Thymus (tissue), 14 donors: ENCODE data around the gene TOP3A. TPM values are rescaled to one million over a fixed set of nuclear protein-coding genes. Genes with fewer than 3 reads are reported as not detected.

Source experiments
- DNase-seq, 9 donors: peaks; one replicate each; pipeline ENCODE4 v3.0.0-alpha.2; 2013; ENCODE audit warnings: low spot score in 9 of 9, low read depth in 6 of 9, missing footprints in 1 of 9
- H3K27ac ChIP-seq, 2 donors: one replicate each; pipeline ENCODE4 v1.5.1; 2013; ENCODE audit warnings: control low read depth in 1 of 2, low read depth in 1 of 2, low read length in 1 of 2, mild to moderate bottlenecking in 1 of 2, moderate library complexity in 1 of 2
- H3K27me3 ChIP-seq, 2 donors: one replicate each; pipeline ENCODE4 v1.5.1; 2013; ENCODE audit warnings: low read length in 1 of 2; ENCODE audit not compliant: control insufficient read depth in 2 of 2, insufficient read depth in 1 of 2
- H3K36me3 ChIP-seq, 2 donors: one replicate each; pipeline ENCODE4 v1.5.1; 2013; ENCODE audit warnings: low read length in 1 of 2, mild to moderate bottlenecking in 1 of 2, moderate library complexity in 1 of 2; ENCODE audit not compliant: control insufficient read depth in 2 of 2, insufficient read depth in 2 of 2
- H3K4me1 ChIP-seq, 2 donors: one replicate each; pipeline ENCODE4 v1.5.1; 2013; ENCODE audit warnings: low read length in 2 of 2; ENCODE audit not compliant: control insufficient read depth in 2 of 2, insufficient read depth in 2 of 2
- H3K4me3 ChIP-seq, 2 donors: one replicate each; pipeline ENCODE4 v1.5.1; 2013; ENCODE audit warnings: low read length in 2 of 2, control low read depth in 1 of 2, mild to moderate bottlenecking in 1 of 2
- H3K9me3 ChIP-seq, 2 donors: one replicate each; pipeline ENCODE4 v1.5.1; 2013; ENCODE audit warnings: low read length in 1 of 2, mild to moderate bottlenecking in 1 of 2; ENCODE audit not compliant: control insufficient read depth in 2 of 2, insufficient read depth in 1 of 2
- WGBS: extraction: QIAGEN DNeasy Blood & Tissue Kit; methylation state at CpG from one replicate; pipeline ENCODE4 v1.1.7; 2013; 5-methylcytosine and 5-hydroxymethylcytosine counted together
- long read RNA-seq, 10 donors: transcript quantifications; one replicate each; lab custom pipeline, GENCODE V29; 2026
- polyA plus RNA-seq: library from polyadenylated mRNA; stranded (reverse); fragments of 200-250 nt; gene quantifications from one replicate; pipeline ENCODE4 v1.2.3, GENCODE V29; 2013
- total RNA-seq: library from RNA; stranded (reverse); fragments of 120-200 nt; gene quantifications from one replicate; pipeline ENCODE4 v1.2.4, GENCODE V29; 2013
- donor health status: healthy.

TOP3A gene
- total RNA-seq (22.6 TPM), polyA plus RNA-seq (23.5 TPM)
- long read RNA-seq, donor 1: 0 reads
- long read RNA-seq, donor 2: 0 reads
- long read RNA-seq, donor 3, full-length matches to known transcripts: 4 of 4 reads
- long read RNA-seq, donor 3, partial matches to known transcripts: 0 of 4 reads
- long read RNA-seq, donor 3, other reads (novel, unspliced or antisense): 0 of 4 reads
- long read RNA-seq, donor 4: 0 reads
- long read RNA-seq, donor 5, partial matches to known transcripts: 0 of 1 reads
- long read RNA-seq, donor 5, other reads (novel, unspliced or antisense): 0 of 1 reads
- long read RNA-seq, donor 6, partial matches to known transcripts: 0 of 7 reads
- long read RNA-seq, donor 6, other reads (novel, unspliced or antisense): 5 of 7 reads
- long read RNA-seq, donor 7, partial matches to known transcripts: 0 of 1 reads
- long read RNA-seq, donor 7, other reads (novel, unspliced or antisense): 0 of 1 reads
- long read RNA-seq, donor 8: 0 reads
- long read RNA-seq, donor 9, full-length matches to known transcripts: 2 of 2 reads
- long read RNA-seq, donor 9, partial matches to known transcripts: 0 of 2 reads
- long read RNA-seq, donor 9, other reads (novel, unspliced or antisense): 0 of 2 reads
- long read RNA-seq, donor 10, full-length matches to known transcripts: 2 of 2 reads
- long read RNA-seq, donor 10, partial matches to known transcripts: 0 of 2 reads
- long read RNA-seq, donor 10, other reads (novel, unspliced or antisense): 0 of 2 reads

GRCh38 chr17:18314731-18315561 is at the start of gene TOP3A, which contains the start of gene SMCR8:
Gene TOP3A, minus strand, starts transcription at chr17:18314994. Its CDS starts 216 bp downstream, at chr17:18314778.
Gene SMCR8, plus strand, starts transcription at chr17:18315293. Its CDS starts 497 bp downstream, at chr17:18315790.
- H3K36me3 ChIP-seq: peaks cover 20 to 33% of the 10 kb centered on the region in 2 donors
- under 1% methylated on average over 78 of the region's 78 CpGs for WGBS
- H3K27me3 ChIP-seq: no peaks in the 10 kb centered on the region
- H3K9me3 ChIP-seq: peaks cover 0 to 5% of the 10 kb centered on the region in 2 donors
- DNase-seq: peak; percentile 84 to 97 (median 94)
- H3K4me3 ChIP-seq: peak within 1 kb of the TSS; percentile 83 to 99
- H3K27ac ChIP-seq: peak within 1 kb of the TSS; percentile 86 to 99
- peaks cover 23 to 53% of the 10 kb centered on the region in 2 donors for H3K4me1 ChIP-seq

GRCh38 chr17:18364166-18364565 is 49.4 kb upstream of the TOP3A start:
- no peak for DNase-seq
- WGBS: 96% methylated on average over 6 of the region's 6 CpGs
- Histone ChIP-seq H3K27ac (no peak overlapping the region), H3K4me1 (peaks cover 9 to 25% of the 10 kb centered on the region in 2 donors), H3K36me3 (peaks cover 2 to 4% of the 10 kb centered on the region in 2 donors), H3K4me3 (no peak overlapping the region), H3K27me3 (peaks cover 0 to 2% of the 10 kb centered on the region in 2 donors), H3K9me3 (no peaks in the 10 kb centered on the region)

- H3K9me3 ChIP-seq: no peaks in the 10 kb centered on the region
- no peaks in the 10 kb centered on the region for H3K27me3 ChIP-seq
- H3K27ac ChIP-seq: peak within 1 kb of the TSS; percentile 19 to 74
- peaks cover 9 to 25% of the 10 kb centered on the region in 2 donors for H3K4me1 ChIP-seq
- H3K4me3 ChIP-seq: peak within 1 kb of the TSS; percentile 83 to 88
- WGBS: 1% methylated on average over 76 of the region's 76 CpGs
- peaks cover 5 to 9% of the 10 kb centered on the region in 2 donors for H3K36me3 ChIP-seq
- peak; percentile 70 to 94 (median 86) for DNase-seq
Observed at GRCh38 chr17:18363101-18364049, 48.6 kb upstream of the TOP3A start, which contains the start of gene SHMT1. Gene SHMT1, minus strand, starts transcription at chr17:18363550. Its CDS starts 7,569 bp downstream, at chr17:18355981.

- Histone ChIP-seq H3K27ac (peak overlapping the region; percentile 19 to 74), H3K27me3 (no peaks in the 10 kb centered on the region), H3K9me3 (no peaks in the 10 kb centered on the region), H3K4me3 (peak overlapping the region; percentile 83 to 88), H3K36me3 (peaks cover 7 to 10% of the 10 kb centered on the region in 2 donors), H3K4me1 (peaks cover 9 to 25% of the 10 kb centered on the region in 2 donors)
- peak in 2 of 9 donors; percentile 24 to 50 for DNase-seq
- 17% methylated on average over 14 of the region's 14 CpGs for WGBS
Observed at GRCh38 chr17:18362698-18363100, 47.9 kb upstream of the TOP3A start.

- Histone ChIP-seq H3K4me1 (peaks cover 9 to 25% of the 10 kb centered on the region in 2 donors), H3K27ac (no peak overlapping the region), H3K9me3 (no peaks in the 10 kb centered on the region), H3K4me3 (peak overlapping the region; percentile 83 to 88), H3K27me3 (no peaks in the 10 kb centered on the region), H3K36me3 (peaks cover 7 to 10% of the 10 kb centered on the region in 2 donors)
- DNase-seq: no peak
- WGBS: 88% methylated on average over 15 of the region's 15 CpGs
Observed at GRCh38 chr17:18361837-18362697, 47.3 kb upstream of the TOP3A start.

- Histone ChIP-seq H3K27ac (no peak overlapping the region), H3K9me3 (no peaks in the 10 kb centered on the region), H3K27me3 (no peaks in the 10 kb centered on the region), H3K4me1 (peaks cover 9 to 25% of the 10 kb centered on the region in 2 donors), H3K4me3 (no peak overlapping the region), H3K36me3 (peaks cover 16 to 17% of the 10 kb centered on the region in 2 donors)
- DNase-seq: no peak
- WGBS: 95% methylated on average over 8 of the region's 8 CpGs
Observed at GRCh38 chr17:18360518-18360917, 45.7 kb upstream of the TOP3A start.

- no peak for DNase-seq
- 95% methylated on average over 10 of the region's 10 CpGs for WGBS
- no peaks in the 10 kb centered on the region for H3K9me3 ChIP-seq
- H3K36me3 ChIP-seq: peaks cover 35 to 46% of the 10 kb centered on the region in 2 donors
- no peak overlapping the region for H3K27ac ChIP-seq
- no peaks in the 10 kb centered on the region for H3K27me3 ChIP-seq
- no peak overlapping the region for H3K4me3 ChIP-seq
- peaks cover 0 to under 1% of the 10 kb centered on the region in 2 donors for H3K4me1 ChIP-seq
Observed at GRCh38 chr17:18356624-18357023, 41.8 kb upstream of the TOP3A start.
